ENCODE results near the gene CD320. TPM values are rescaled to one million over a fixed set of nuclear protein-coding genes. Genes with fewer than 3 reads are reported as not detected.

CD320 gene
- total RNA-seq, 1 donor from 2014 or later = 24.6 TPM

- no peak for DNase-seq (ENCODE audit: low read depth)
These were observed 52.6 kb downstream of the CD320 start for GRCh38 chr19:8255426-8256125.

- no peak for DNase-seq (ENCODE audit: low read depth)
These were observed 53.7 kb downstream of the CD320 start for GRCh38 chr19:8254286-8255001.

- no peak for DNase-seq (ENCODE audit: low read depth)
These were observed 54.5 kb downstream of the CD320 start for GRCh38 chr19:8253678-8254077.

- peak; percentile 47 for DNase-seq (ENCODE audit: low read depth)
These were observed 55.1 kb downstream of the CD320 start for GRCh38 chr19:8252922-8253589.

Other genes starting within 250 kb of the CD320 start
- under 0.01 TPM in 1 of 2 replicates, not detected in the other for gene FBN3, start 158.8 kb downstream of the CD320 start, total RNA-seq
- gene CERS4, start 99.0 kb downstream of the CD320 start, total RNA-seq = 16.8 and 18.2 TPM in 2 replicates
- 7.2 and 21.5 TPM in 2 replicates for gene NDUFA7, start 13.0 kb upstream of the CD320 start, total RNA-seq
- 140 and 177 TPM in 2 replicates for gene RPS28, start 13.1 kb upstream of the CD320 start, total RNA-seq
- gene KANK3, start 34.9 kb upstream of the CD320 start, total RNA-seq = 0.45 and 1.0 TPM in 2 replicates
- 17.2 and 34.9 TPM in 2 replicates for gene ANGPTL4, start 55.8 kb upstream of the CD320 start, total RNA-seq
- gene RAB11B, start 82.0 kb upstream of the CD320 start, total RNA-seq = 29.3 and 151 TPM in 2 replicates
- 74.8 and 186 TPM in 2 replicates for gene MARCHF2, start 104.9 kb upstream of the CD320 start, total RNA-seq
- 35.8 and 98.8 TPM in 2 replicates for gene HNRNPM, start 136.6 kb upstream of the CD320 start, total RNA-seq
- not detected in 2 replicates for gene PRAM1, start 194.3 kb upstream of the CD320 start, total RNA-seq
- gene ZNF414, start 205.8 kb upstream of the CD320 start, total RNA-seq = 3.5 and 10.6 TPM in 2 replicates